Endodermal cell (in vitro differentiated cells): Measurements from ENCODE around the gene DGKA. TPM values are rescaled to one million over a fixed set of nuclear protein-coding genes. Genes with fewer than 3 reads are reported as not detected.
A peak's percentile ranks its signal among the peaks of the same experiment; 100 is the strongest.

Experiments used
- DNase-seq: peaks from one replicate; pipeline ENCODE4 v3.0.0-alpha.2; 2017
- H3K27ac ChIP-seq: 2 replicates; pipeline ENCODE4 v1.5.1; 2013; ENCODE audit warnings: mild to moderate bottlenecking, low read depth, low read length, moderate library complexity
- H3K27me3 ChIP-seq: 2 replicates; pipeline ENCODE4 v1.6.1; 2013; ENCODE audit warnings: mild to moderate bottlenecking, low read length, moderate library complexity; ENCODE audit not compliant: insufficient read depth, control insufficient read depth, poor library complexity, severe bottlenecking
- H3K36me3 ChIP-seq: 2 replicates; pipeline ENCODE4 v1.7.0; 2013; ENCODE audit warnings: mild to moderate bottlenecking, low read length, moderate library complexity; ENCODE audit not compliant: control insufficient read depth, insufficient read depth
- H3K4me1 ChIP-seq: one replicate; pipeline ENCODE4 v1.7.0; 2013; ENCODE audit warnings: low read length; ENCODE audit not compliant: control insufficient read depth, insufficient read depth
- H3K4me3 ChIP-seq: 2 replicates; pipeline ENCODE4 v1.5.1; 2013; ENCODE audit warnings: mild to moderate bottlenecking, low read length, moderate library complexity
- H3K9ac ChIP-seq: 2 replicates; pipeline ENCODE4 v1.6.1; 2013; ENCODE audit warnings: mild to moderate bottlenecking, low read length, moderate library complexity; ENCODE audit not compliant: poor library complexity, severe bottlenecking; ENCODE audit errors: extremely low read depth
- H3K9me3 ChIP-seq: 2 replicates; pipeline ENCODE4 v1.6.1; 2013; ENCODE audit warnings: mild to moderate bottlenecking, low read length, moderate library complexity; ENCODE audit not compliant: control insufficient read depth
- H3K27ac Mint-ChIP-seq: 2 replicates; pipeline ENCODE4 v1.8.0; 2020; ENCODE audit warnings: mixed read lengths
- H3K27me3 Mint-ChIP-seq: 2 replicates; pipeline ENCODE4 v1.8.0; 2021; ENCODE audit warnings: mild to moderate bottlenecking, mixed read lengths; ENCODE audit not compliant: insufficient read depth
- H3K36me3 Mint-ChIP-seq: 2 replicates; pipeline ENCODE4 v1.8.0; 2020; ENCODE audit warnings: low read depth, mixed read lengths
- H3K4me1 Mint-ChIP-seq: 2 replicates; pipeline ENCODE4 v1.8.0; 2020; ENCODE audit warnings: mixed read lengths
- H3K4me3 Mint-ChIP-seq: 2 replicates; pipeline ENCODE4 v1.8.0; 2020; ENCODE audit warnings: mild to moderate bottlenecking, moderate library complexity, mixed read lengths
- H3K9me3 Mint-ChIP-seq: 2 replicates; pipeline ENCODE4 v1.8.0; 2020; ENCODE audit warnings: mild to moderate bottlenecking, mixed read lengths
- WGBS, 2 experiments: methylation state at CpG; one replicate each; pipeline versions ENCODE4 v1.1.5 to v1.1.7; 2013; ENCODE audit warnings: missing lambda C conversion rate in 2 of 2, mixed read lengths in 1 of 2; ENCODE audit not compliant: insufficient coverage in 1 of 2, insufficient read length in 1 of 2; 5-methylcytosine and 5-hydroxymethylcytosine counted together
- total RNA-seq, 2 donors: library from RNA; stranded (reverse); fragmentation: NEBNext Ultra II Directional in 1 of 2; extraction: Animal tissue kit (Norgen Biotek cat#: 25700) in 1 of 2; gene quantifications; 2 replicates in 1 of 2; 3 replicates in 1 of 2; pipeline ENCODE4 v1.2.1, GENCODE V29; 2021
- TF ChIP-seq, protein P1 (sequence below): fragments of 200-600 bp; sonication (generic); conservative IDR thresholded peaks from 2 replicates; pipeline ENCODE4 v1.5.0; 2021; ENCODE audit warnings: antibody characterized with exemption, mild to moderate bottlenecking

The DGKA gene
- total RNA-seq, 2 donors from 2014 or later: 10.2 to 11.1 TPM

DNA sequence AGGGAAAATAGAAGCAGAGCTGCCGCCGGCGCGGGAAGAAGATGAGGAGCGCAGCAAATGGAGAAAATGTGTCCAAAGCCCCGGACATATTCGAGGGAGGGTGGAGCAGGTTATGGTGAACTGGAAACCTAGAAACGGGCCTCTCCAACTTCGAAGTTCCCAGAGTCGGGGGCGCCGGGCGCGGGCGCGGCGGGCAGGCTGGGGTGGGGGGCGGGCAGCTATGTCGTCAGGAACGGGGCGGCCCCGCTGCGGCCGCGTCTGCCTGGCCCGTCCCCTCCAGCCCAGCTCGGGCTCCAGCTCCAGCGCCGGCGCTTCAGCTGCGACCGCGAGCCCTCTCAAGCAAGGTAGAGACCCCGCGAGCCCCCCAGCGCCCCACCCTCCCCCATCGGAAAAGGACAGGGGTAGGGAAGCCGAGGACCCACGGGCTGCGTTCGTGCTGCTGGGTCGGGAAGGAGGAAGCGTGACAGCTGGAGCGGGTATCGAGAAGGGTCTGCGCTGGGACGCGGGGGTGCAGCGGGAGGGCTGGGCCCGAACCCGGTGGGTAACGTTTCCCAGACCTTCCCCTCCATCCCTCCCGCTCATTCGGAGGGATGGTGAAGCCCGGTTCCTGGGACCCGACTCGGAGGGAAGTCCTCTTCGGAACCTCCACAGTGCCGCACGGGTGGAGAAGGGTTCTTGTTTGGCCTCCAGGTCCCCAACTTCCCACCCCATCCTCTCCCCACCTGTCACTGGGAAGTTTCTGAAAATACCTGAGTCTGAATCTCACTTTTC, 1.0 kb downstream of the DGKA start:
- Histone ChIP-seq H3K4me3 (peak overlapping the region; percentile 84), H3K9me3 (no peaks in the 10 kb centered on the region), H3K27me3 (peaks cover 37% of the 10 kb centered on the region), H3K9ac (peak overlapping the region; percentile 30), H3K36me3 (no peaks in the 10 kb centered on the region), H3K4me1 (peaks cover 6% of the 10 kb centered on the region), H3K27ac (no peak overlapping the region)
- DNase-seq: peak; percentile 88
- H3K27ac Mint-ChIP-seq: no peak overlapping the region
- no peaks in the 10 kb centered on the region for H3K9me3 Mint-ChIP-seq
- 3 to 4% methylated on average over 22 to 59 of the region's 60 CpGs for WGBS, 2 experiments
- peak overlapping the region; percentile 60 for H3K4me3 Mint-ChIP-seq
- TF ChIP-seq, protein P1, sequence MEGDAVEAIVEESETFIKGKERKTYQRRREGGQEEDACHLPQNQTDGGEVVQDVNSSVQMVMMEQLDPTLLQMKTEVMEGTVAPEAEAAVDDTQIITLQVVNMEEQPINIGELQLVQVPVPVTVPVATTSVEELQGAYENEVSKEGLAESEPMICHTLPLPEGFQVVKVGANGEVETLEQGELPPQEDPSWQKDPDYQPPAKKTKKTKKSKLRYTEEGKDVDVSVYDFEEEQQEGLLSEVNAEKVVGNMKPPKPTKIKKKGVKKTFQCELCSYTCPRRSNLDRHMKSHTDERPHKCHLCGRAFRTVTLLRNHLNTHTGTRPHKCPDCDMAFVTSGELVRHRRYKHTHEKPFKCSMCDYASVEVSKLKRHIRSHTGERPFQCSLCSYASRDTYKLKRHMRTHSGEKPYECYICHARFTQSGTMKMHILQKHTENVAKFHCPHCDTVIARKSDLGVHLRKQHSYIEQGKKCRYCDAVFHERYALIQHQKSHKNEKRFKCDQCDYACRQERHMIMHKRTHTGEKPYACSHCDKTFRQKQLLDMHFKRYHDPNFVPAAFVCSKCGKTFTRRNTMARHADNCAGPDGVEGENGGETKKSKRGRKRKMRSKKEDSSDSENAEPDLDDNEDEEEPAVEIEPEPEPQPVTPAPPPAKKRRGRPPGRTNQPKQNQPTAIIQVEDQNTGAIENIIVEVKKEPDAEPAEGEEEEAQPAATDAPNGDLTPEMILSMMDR: no peak
- H3K27me3 Mint-ChIP-seq: peaks cover 59% of the 10 kb centered on the region
- peaks cover 11% of the 10 kb centered on the region for H3K4me1 Mint-ChIP-seq
- H3K36me3 Mint-ChIP-seq: no peaks in the 10 kb centered on the region

DNA sequence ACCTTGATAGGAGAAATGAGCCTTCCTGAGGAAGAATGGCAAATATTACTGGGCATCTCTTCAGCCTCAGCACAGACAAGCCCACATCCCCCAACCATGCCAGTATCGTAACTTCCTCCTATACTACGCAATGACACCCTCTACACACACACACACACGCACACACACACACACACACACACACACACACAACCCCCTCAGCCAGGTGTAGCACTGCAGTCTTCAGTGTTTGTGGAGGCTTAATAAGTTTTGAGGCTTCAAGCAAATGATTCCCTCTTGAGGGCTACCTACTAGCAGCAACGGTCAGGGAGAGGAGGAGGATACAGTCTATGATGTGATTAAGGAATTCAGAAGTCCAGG, 1.6 kb downstream of the DGKA start:
- no peak overlapping the region for H3K27ac Mint-ChIP-seq
- no peaks in the 10 kb centered on the region for H3K36me3 Mint-ChIP-seq

DNA sequence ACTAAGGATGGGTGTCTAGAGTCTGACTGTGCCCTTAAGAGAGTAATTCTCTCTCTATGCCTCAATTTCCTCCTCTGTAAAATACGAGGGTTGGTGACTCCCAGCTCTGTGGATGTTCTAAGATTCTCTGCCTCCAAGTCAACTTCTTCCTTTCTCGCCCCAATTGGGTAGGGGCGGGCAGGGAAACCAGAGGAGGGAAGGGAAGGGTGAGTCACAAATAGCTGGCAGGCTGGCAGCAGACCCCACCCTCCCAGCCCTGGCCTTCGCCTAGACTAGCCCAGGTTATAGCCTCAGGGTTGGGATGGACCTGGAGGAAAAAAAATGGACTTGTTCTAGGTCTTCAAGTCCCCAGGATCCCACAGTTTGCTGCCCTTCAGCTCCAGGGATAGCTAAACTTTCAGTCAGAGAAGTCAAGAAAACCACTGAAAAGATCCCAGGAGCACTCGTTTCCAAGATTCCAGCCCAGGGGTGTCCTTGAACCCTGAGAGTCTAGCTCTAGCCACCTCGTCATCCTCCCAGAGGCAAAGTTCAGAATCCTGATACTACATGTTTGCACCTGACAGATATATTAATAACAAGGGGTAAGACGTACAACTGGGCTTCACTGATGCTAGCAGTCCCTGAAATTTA, 2.3 kb downstream of the DGKA start:
- WGBS, 2 experiments: 83 to 96% methylated on average over 3 to 5 of the region's 7 CpGs
- no peaks in the 10 kb centered on the region for H3K9me3 Mint-ChIP-seq
- TF ChIP-seq, protein P1: no peak
- no peaks in the 10 kb centered on the region for H3K36me3 Mint-ChIP-seq
- Histone ChIP-seq H3K9me3 (no peaks in the 10 kb centered on the region), H3K36me3 (no peaks in the 10 kb centered on the region), H3K27ac (no peak overlapping the region), H3K9ac (no peak overlapping the region), H3K27me3 (peaks cover 37% of the 10 kb centered on the region), H3K4me1 (peaks cover 6% of the 10 kb centered on the region), H3K4me3 (no peak overlapping the region)
- peaks cover 70% of the 10 kb centered on the region for H3K27me3 Mint-ChIP-seq
- peaks cover 11% of the 10 kb centered on the region for H3K4me1 Mint-ChIP-seq
- no peak overlapping the region for H3K4me3 Mint-ChIP-seq
- H3K27ac Mint-ChIP-seq: no peak overlapping the region
- no peak for DNase-seq

More for the DNA sequence above, 1.6 kb downstream of the DGKA start:
- Histone ChIP-seq H3K4me3 (peak overlapping the region; percentile 84), H3K4me1 (peaks cover 6% of the 10 kb centered on the region), H3K36me3 (no peaks in the 10 kb centered on the region), H3K27ac (no peak overlapping the region), H3K9ac (no peak overlapping the region), H3K9me3 (no peaks in the 10 kb centered on the region), H3K27me3 (peaks cover 37% of the 10 kb centered on the region)
- Mint-ChIP-seq H3K9me3 (no peaks in the 10 kb centered on the region), H3K4me3 (peak overlapping the region; percentile 60), H3K4me1 (peaks cover 11% of the 10 kb centered on the region), H3K27me3 (peaks cover 65% of the 10 kb centered on the region)
- peak; percentile 61 for DNase-seq
- TF ChIP-seq, protein P1: no peak
- WGBS, 2 experiments: 56% methylated on average over 3 of the region's 4 CpGs; no CpG with 5 or more reads in 1 of the 2 experiments
